ENCODE data around the gene PPP1R9B.

DNA sequence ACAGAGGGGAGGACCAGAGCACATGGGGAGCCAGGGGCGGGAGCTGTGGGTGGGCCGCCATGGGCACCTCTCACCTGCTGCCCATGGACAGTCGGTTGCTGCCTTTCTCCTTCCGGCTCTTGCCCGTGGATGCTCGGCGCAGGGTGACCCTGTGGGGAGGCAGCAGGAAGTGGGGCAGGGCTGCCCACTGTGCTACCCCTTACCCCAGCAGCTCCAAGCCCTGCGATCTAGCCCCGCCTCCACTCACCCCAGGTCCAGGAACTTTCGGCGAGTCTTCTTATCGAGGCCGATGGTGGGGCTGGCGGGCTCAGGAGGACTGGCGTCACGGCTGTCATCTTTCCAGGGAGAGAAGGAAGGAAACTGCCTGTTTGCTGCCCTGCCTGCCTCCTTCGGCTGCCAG lies 34.7 kb downstream of the PPP1R9B start:
- TF ChIP-seq, protein P1, sequence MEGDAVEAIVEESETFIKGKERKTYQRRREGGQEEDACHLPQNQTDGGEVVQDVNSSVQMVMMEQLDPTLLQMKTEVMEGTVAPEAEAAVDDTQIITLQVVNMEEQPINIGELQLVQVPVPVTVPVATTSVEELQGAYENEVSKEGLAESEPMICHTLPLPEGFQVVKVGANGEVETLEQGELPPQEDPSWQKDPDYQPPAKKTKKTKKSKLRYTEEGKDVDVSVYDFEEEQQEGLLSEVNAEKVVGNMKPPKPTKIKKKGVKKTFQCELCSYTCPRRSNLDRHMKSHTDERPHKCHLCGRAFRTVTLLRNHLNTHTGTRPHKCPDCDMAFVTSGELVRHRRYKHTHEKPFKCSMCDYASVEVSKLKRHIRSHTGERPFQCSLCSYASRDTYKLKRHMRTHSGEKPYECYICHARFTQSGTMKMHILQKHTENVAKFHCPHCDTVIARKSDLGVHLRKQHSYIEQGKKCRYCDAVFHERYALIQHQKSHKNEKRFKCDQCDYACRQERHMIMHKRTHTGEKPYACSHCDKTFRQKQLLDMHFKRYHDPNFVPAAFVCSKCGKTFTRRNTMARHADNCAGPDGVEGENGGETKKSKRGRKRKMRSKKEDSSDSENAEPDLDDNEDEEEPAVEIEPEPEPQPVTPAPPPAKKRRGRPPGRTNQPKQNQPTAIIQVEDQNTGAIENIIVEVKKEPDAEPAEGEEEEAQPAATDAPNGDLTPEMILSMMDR (IDR thresholded peaks at IDR 0.05; ENCODE audit: low read depth, low read length, missing input control), result no peak
- no peak for TF ChIP-seq RXRA (IDR thresholded peaks at IDR 0.05)

Data from liver (tissue), 3 donors.